Measurements from ENCODE around the gene CNTLN. TPM values are rescaled to one million over a fixed set of nuclear protein-coding genes. Genes with fewer than 3 reads are reported as not detected.
"Not testable (repeated sequence)": the region's sequence is repeated elsewhere in the genome, so short reads cannot be mapped to it uniquely, and the experiment has no call there.

CNTLN gene
- total RNA-seq, 1 donor from 2014 or later = 7.8 TPM

DNA sequence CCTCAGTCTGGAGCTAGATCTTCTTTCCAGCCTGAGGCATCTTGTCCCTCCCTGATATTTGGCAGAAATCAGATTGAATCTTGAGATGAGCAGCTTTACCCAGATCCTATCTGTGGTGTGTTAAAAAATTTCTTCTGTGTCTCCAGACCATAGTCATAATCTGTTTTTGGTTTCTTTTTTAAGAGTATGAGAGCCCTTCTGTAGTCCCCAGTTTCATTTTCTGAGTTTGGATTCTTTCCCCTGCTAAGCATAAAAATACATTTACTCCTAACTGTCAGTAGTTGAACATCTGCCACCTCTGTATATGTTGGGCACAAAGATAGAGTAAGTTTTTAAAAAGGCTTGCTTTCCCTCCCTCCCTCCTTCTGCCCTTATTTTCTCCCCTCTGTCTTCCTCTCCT, 137.7 kb downstream of the CNTLN start:
- DNase-seq (ENCODE audit: low spot score) = no peak
- TF ChIP-seq, protein P1, sequence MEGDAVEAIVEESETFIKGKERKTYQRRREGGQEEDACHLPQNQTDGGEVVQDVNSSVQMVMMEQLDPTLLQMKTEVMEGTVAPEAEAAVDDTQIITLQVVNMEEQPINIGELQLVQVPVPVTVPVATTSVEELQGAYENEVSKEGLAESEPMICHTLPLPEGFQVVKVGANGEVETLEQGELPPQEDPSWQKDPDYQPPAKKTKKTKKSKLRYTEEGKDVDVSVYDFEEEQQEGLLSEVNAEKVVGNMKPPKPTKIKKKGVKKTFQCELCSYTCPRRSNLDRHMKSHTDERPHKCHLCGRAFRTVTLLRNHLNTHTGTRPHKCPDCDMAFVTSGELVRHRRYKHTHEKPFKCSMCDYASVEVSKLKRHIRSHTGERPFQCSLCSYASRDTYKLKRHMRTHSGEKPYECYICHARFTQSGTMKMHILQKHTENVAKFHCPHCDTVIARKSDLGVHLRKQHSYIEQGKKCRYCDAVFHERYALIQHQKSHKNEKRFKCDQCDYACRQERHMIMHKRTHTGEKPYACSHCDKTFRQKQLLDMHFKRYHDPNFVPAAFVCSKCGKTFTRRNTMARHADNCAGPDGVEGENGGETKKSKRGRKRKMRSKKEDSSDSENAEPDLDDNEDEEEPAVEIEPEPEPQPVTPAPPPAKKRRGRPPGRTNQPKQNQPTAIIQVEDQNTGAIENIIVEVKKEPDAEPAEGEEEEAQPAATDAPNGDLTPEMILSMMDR (IDR thresholded peaks at IDR 0.05) = no peak
- Mint-ChIP-seq H3K27me3 (ENCODE audit: low read depth) (no peaks in the 10 kb centered on the region), H3K36me3 (ENCODE audit: low read depth) (peaks cover 4% of the 10 kb centered on the region), H3K4me3 (ENCODE audit: unreplicated experiment) (no peak overlapping the region), H3K4me1 (ENCODE audit: low read depth) (peaks cover 7% of the 10 kb centered on the region), H3K27ac (ENCODE audit: unreplicated experiment) (no peak overlapping the region), H3K9me3 (ENCODE audit: low read depth) (peaks cover 6% of the 10 kb centered on the region)

DNA sequence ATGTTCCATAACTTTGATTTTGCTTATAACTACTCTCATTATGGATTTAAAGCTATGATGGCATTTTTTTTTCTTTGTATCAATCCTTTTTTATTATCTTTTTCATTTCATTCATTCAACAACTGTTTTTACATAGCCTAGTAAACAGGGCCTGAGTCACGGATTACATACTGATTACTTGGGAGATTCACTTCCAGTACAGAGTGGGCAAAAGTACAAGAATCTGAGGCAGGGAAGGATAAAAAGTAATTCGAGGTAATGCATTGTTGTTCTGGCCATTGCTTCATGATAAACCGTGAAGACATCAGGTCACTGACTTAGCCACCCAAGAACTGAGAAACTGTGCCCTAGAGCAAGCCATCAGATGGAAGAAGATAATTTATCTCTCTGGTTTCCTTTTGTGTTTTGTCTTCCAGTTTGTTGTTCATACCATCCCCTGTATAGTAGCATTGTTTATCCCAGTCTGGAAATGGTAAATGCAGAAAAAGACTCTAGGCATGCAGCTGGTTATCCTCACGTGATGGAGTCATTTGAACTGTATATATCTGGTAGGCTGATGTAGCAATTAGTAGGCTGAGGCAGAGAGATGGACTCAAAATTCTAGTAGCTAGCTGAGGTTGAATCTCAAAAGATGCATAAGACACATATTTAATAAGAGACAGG, 145.6 kb downstream of the CNTLN start:
- peaks cover 13% of the 10 kb centered on the region for H3K9me3 Mint-ChIP-seq (ENCODE audit: low read depth)
- peaks cover 7% of the 10 kb centered on the region for H3K36me3 Mint-ChIP-seq (ENCODE audit: low read depth)
- no peak for DNase-seq (ENCODE audit: low spot score)
- TF ChIP-seq, protein P1 (IDR thresholded peaks at IDR 0.05) = no peak
- no peak overlapping the region for H3K4me3 Mint-ChIP-seq (ENCODE audit: unreplicated experiment)
- no peak overlapping the region for H3K27ac Mint-ChIP-seq (ENCODE audit: unreplicated experiment)
- no peaks in the 10 kb centered on the region for H3K27me3 Mint-ChIP-seq (ENCODE audit: low read depth)
- peaks cover 4% of the 10 kb centered on the region for H3K4me1 Mint-ChIP-seq (ENCODE audit: low read depth)

DNA sequence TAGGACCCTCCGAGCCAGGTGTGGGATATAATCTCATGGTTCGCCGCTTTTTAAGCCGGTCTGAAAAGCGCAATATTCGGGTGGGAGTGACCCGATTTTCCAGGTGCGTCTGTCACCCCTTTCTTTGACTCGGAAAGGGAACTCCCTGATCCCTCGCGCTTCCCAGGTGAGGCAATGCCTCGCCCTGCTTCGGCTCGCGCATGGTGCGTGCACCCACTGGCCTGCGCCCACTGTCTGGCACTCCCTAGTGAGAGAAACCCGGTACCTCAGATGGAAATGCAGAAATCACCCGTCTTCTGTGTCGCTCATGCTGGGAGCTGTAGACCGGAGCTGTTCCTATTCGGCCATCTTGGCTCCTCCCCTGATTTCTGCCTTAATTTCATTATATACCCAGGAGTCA, 155.8 kb downstream of the CNTLN start:
- not testable (repeated sequence) for H3K27me3 Mint-ChIP-seq (ENCODE audit: low read depth); H3K27ac Mint-ChIP-seq (ENCODE audit: unreplicated experiment); H3K9me3 Mint-ChIP-seq (ENCODE audit: low read depth); DNase-seq (ENCODE audit: low spot score); H3K36me3 Mint-ChIP-seq (ENCODE audit: low read depth)
- Mint-ChIP-seq H3K4me1 (ENCODE audit: low read depth) (peaks cover 20% of the 10 kb centered on the region), H3K4me3 (ENCODE audit: unreplicated experiment) (peak overlapping the region; percentile 13)

DNA sequence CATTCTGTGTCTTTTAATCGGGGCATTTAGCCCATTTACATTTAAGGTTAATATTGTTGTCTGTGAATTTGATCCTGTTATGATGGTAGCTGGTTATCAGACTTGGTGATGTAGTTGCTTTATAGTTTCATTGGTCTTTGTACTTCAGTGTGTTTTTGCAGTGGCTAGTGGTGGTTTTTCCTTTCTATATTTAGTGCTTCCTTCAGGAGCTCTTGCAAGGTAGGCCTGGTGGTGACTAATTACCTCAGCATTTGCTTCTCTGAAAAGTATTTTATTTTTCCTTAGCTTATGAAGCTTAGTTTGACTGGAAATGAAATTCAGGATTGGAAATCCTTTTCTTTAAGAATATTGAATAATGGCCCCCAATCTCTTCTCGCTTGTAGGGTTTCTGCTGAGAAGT, 156.9 kb downstream of the CNTLN start:
- TF ChIP-seq, protein P1 (IDR thresholded peaks at IDR 0.05) = no peak
- Mint-ChIP-seq H3K36me3 (ENCODE audit: low read depth) (peaks cover 5% of the 10 kb centered on the region), H3K27ac (ENCODE audit: unreplicated experiment) (peak overlapping the region; percentile 47), H3K4me1 (ENCODE audit: low read depth) (peaks cover 20% of the 10 kb centered on the region), H3K27me3 (ENCODE audit: low read depth) (no peaks in the 10 kb centered on the region), H3K4me3 (ENCODE audit: unreplicated experiment) (peak overlapping the region; percentile 29), H3K9me3 (ENCODE audit: low read depth) (no peaks in the 10 kb centered on the region)
- DNase-seq (ENCODE audit: low spot score) = no peak

GRCh38 chr9:17293685-17294084, 158.8 kb downstream of the CNTLN start:
- TF ChIP-seq, protein P1 (IDR thresholded peaks at IDR 0.05) = no peak
- DNase-seq (ENCODE audit: low spot score) = no peak
- no peak overlapping the region for H3K4me3 Mint-ChIP-seq (ENCODE audit: unreplicated experiment)
- peaks cover 20% of the 10 kb centered on the region for H3K4me1 Mint-ChIP-seq (ENCODE audit: low read depth)
- H3K27ac Mint-ChIP-seq (ENCODE audit: unreplicated experiment) = no peak overlapping the region
- H3K27me3 Mint-ChIP-seq (ENCODE audit: low read depth) = no peaks in the 10 kb centered on the region
- peaks cover 5% of the 10 kb centered on the region for H3K36me3 Mint-ChIP-seq (ENCODE audit: low read depth)
- H3K9me3 Mint-ChIP-seq (ENCODE audit: low read depth) = no peaks in the 10 kb centered on the region
